KOPT-K1 (cell line): ENCODE measurements around the gene ENPP3.

ENCODE experiments used
- H3K27ac ChIP-seq: fragments of 200-600 bp; sonication (generic); 2 replicates; pipeline ENCODE4 v1.5.1; 2016; ENCODE audit warnings: antibody characterized with exemption, mild to moderate bottlenecking, low read depth, low read length; ENCODE audit not compliant: poor library complexity, severe bottlenecking
- H3K36me3 ChIP-seq: fragments of 200-600 bp; sonication (generic); 2 replicates; pipeline ENCODE4 v1.5.1; 2017; ENCODE audit warnings: antibody characterized with exemption, mild to moderate bottlenecking, low read length, moderate library complexity; ENCODE audit not compliant: insufficient read depth
- H3K9me3 ChIP-seq: fragments of 200-600 bp; sonication (generic); 2 replicates; pipeline ENCODE4 v1.5.1; 2017; ENCODE audit warnings: antibody characterized with exemption, low read length, mild to moderate bottlenecking; ENCODE audit not compliant: insufficient read depth, poor library complexity, severe bottlenecking

The ENPP3 gene

GRCh38 chr6:131728296-131728939, 91.3 kb downstream of the ENPP3 start:
- no peak overlapping the region for H3K27ac ChIP-seq
- no peaks in the 10 kb centered on the region for H3K36me3 ChIP-seq
- no peaks in the 10 kb centered on the region for H3K9me3 ChIP-seq

- no peaks in the 10 kb centered on the region for H3K36me3 ChIP-seq
- H3K27ac ChIP-seq: no peak overlapping the region
- H3K9me3 ChIP-seq: no peaks in the 10 kb centered on the region
These were observed 92.4 kb downstream of the ENPP3 start for GRCh38 chr6:131729550-131729949.

DNA sequence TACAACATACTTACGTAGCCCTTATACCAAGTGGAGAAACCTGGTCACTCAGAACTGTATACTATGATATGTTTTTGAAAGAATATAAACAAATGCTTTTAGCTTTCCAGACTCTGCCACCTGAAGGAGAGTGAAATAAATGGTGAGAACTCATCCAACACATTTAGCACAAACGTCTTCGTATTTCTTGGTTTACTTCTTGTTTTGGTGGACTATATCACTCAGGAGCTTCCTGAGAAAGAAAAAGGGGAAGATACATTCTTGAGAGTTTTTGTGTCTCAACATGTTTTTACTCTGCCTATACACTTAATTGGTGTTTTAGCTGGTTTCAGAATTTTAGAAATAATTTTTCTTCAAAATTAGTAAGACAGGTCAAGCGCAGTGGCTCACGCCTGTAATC, 93.2 kb downstream of the ENPP3 start:
- H3K36me3 ChIP-seq: no peaks in the 10 kb centered on the region
- no peak overlapping the region for H3K27ac ChIP-seq
- H3K9me3 ChIP-seq: no peaks in the 10 kb centered on the region

GRCh38 chr6:131731224-131731623, 94.1 kb downstream of the ENPP3 start:
- no peaks in the 10 kb centered on the region for H3K9me3 ChIP-seq
- H3K36me3 ChIP-seq: no peaks in the 10 kb centered on the region
- H3K27ac ChIP-seq: no peak overlapping the region

DNA sequence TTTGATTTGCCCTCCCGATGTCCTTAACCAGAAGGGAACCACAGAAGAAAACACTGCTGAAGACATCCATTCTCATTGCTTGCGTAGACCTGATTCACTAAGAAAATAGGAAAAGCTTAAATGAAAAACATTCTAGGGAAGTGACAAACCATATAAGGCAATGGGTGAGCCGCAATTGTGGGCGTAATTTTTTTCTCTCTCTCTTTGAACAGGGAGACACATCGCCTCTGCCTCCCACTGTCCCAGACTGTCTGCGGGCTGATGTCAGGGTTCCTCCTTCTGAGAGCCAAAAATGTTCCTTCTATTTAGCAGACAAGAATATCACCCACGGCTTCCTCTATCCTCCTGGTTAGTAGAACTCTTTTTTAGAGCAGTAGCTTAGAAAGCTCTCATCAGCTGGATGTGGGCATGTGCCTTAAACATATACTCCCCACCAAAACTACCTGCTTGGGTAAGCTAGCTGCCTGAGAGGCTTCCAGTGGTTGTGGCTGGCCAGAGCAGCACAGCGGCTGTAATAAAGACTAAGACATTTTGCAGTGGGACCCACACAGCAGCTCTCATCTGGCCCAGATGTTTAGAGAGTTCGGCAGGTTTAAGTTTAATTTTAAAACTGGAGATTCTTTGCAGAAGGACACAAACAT, 96.4 kb downstream of the ENPP3 start:
- Histone ChIP-seq H3K36me3 (no peaks in the 10 kb centered on the region), H3K9me3 (no peaks in the 10 kb centered on the region), H3K27ac (no peak overlapping the region)

DNA sequence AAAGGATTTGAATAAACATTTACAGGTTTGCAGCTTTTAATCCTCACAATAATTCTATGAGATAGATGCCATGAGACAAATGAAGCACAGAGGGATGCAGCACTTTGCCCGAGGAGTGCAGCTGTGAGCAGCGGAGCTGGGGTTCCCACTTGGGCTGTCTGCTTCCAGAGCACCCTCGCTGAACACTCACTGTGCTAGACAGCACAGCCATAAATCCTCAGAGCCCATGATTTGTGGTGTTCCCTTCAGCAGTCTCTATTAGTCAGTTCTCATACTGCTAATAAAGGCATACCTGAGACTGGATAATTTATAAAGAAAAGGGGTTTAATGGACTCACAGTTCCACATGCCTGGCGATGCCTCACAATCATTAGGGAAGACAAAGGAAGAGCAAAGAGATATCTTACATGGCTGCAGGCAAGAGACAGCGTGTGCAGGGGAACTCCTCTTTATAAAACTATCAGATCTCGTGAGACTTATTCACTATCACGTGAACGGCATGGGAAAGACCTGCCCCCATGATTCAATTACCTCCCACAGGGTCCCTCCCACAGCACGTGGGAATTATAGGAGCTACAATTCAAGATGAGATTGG, 99.0 kb downstream of the ENPP3 start:
- no peak overlapping the region for H3K27ac ChIP-seq
- H3K36me3 ChIP-seq: no peaks in the 10 kb centered on the region
- H3K9me3 ChIP-seq: no peaks in the 10 kb centered on the region

GRCh38 chr6:131736811-131737210, 99.7 kb downstream of the ENPP3 start:
- no peaks in the 10 kb centered on the region for H3K9me3 ChIP-seq
- no peaks in the 10 kb centered on the region for H3K36me3 ChIP-seq

DNA sequence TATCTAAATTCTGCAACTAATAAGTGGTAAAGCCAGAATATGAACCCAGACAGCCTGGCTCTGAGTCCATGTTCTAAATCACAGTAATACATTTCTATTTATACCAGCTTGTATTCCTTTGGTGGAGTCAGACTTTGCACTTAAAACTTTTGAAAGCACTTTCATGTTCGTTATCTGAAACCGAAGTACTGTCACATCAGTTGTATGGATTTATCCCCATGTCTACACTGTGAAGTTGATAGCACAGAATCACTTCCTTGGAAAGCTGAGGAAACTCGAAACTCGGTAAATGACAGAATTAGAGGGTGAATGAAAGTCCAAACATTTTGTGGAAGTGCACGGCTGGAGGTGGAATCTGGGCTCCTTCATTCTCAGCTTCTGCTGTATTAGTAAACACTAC, 102.0 kb downstream of the ENPP3 start:
- Histone ChIP-seq H3K27ac (no peak overlapping the region), H3K9me3 (no peaks in the 10 kb centered on the region), H3K36me3 (no peaks in the 10 kb centered on the region)

More at GRCh38 chr6:131736811-131737210, 99.7 kb downstream of the ENPP3 start:
- H3K27ac ChIP-seq: no peak overlapping the region

GRCh38 chr6:131740161-131740560, 103.1 kb downstream of the ENPP3 start:
- H3K9me3 ChIP-seq: no peaks in the 10 kb centered on the region
- H3K36me3 ChIP-seq: no peaks in the 10 kb centered on the region
- H3K27ac ChIP-seq: no peak overlapping the region

DNA sequence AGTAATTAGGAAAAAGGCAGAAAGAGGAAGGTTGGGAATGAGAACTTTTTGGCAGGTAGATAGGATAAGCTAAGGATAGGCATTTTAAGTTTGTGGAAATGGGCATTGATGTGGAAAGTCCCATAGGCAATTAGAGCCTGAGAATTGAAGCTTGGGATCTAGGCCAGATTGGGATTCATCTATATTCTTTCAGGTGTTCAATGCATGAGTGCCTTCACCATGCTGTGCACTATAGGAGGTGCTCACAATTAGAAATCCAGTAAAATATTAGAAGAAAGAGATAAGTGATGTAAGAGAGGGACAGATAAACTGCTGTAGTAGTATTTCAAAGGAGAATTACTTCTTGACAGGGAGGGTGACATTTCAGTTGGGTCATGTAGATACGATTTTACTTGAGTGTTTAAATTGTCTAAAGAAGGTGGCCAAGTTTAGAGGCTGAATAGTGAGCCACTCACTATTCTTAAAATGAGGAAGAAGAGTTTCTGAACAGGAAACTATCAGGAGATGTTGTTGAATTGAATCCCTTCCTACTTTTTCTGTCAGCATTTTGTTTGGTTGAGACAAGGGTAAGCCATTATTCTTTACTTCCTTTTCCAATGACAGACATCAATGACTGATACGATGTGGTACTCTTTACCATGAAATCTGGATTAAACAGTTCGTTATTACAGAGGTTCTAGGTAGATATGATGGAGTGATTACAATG, 104.7 kb downstream of the ENPP3 start:
- Histone ChIP-seq H3K27ac (no peak overlapping the region), H3K36me3 (no peaks in the 10 kb centered on the region), H3K9me3 (no peaks in the 10 kb centered on the region)

DNA sequence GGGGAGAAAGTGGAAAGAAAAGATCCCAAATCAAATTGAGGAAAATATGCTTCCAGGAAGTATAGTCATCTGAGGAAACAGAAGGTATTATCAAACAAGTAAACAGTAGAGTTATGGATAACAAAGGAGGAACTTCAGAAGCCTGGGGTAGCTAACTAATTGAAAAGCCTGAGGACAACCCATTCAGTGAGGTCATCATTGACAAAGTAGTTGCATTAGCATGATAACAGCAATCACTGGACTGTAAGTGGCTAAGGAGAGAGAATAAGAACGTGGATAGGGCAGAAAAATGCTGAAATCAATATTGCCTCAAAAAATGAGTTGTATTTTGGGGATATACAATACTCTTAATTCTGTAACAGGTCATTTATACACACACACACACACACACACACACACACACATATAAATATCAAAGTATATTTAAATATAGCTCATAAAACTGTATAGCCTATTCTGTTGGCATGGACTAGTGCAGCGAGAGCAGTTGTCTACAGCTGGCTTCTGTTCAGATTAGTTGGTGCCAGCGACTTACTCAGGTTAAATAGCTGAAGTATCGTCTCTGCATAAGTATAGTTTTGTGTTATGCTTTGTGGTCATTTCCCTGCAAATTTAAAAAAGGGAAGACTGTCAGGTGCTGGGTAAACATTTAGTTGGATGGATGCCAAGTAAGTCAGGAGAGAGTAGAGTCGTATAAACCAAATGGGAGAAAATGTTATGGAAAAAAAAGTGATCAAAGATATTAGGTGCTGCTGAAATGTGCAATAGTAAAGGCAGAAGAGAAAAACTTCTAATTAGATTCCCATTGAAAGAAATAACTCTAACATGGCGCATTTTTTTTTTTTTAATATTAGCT, 107.6 kb downstream of the ENPP3 start:
- Histone ChIP-seq H3K9me3 (no peaks in the 10 kb centered on the region), H3K36me3 (no peaks in the 10 kb centered on the region), H3K27ac (no peak overlapping the region)

GRCh38 chr6:131745476-131745875, 108.4 kb downstream of the ENPP3 start:
- H3K36me3 ChIP-seq: no peaks in the 10 kb centered on the region

DNA sequence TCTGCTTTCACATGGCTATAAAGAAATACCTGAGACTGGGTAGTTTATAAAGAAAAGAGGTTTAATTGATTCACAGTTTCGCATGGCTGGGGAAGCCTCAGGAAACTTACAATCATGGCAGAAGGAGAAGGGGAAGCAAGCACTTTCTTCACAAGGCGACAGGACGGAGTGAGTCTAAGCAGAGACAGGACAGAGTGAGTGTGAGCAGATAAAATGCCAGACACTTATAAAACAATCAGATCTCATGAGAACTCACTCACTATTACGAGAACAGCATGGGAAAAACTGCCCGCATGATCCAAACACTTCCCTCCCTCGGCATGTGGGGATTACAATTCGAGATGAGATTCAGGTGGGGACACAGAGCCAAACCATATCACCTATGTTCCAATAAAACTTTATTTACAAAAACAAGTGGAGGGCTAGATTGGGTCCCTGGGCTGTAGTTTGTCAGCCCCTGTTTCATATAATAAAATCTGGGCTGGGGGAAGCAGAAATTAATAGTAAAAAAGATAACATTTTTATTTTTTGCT, 110.8 kb downstream of the ENPP3 start:
- H3K9me3 ChIP-seq: no peaks in the 10 kb centered on the region
- H3K36me3 ChIP-seq: no peaks in the 10 kb centered on the region
- H3K27ac ChIP-seq: no peak overlapping the region

More at GRCh38 chr6:131745476-131745875, 108.4 kb downstream of the ENPP3 start:
- Histone ChIP-seq H3K27ac (no peak overlapping the region), H3K9me3 (no peaks in the 10 kb centered on the region)

- H3K36me3 ChIP-seq: no peaks in the 10 kb centered on the region
- no peak overlapping the region for H3K27ac ChIP-seq
- H3K9me3 ChIP-seq: no peaks in the 10 kb centered on the region
These were observed 111.9 kb downstream of the ENPP3 start for GRCh38 chr6:131749023-131749422.
